Measurements from ENCODE around the gene TRA2B. TPM values are rescaled to one million over a fixed set of nuclear protein-coding genes. Genes with fewer than 3 reads are reported as not detected.

TRA2B gene
- total and polyA plus RNA-seq, 7 experiments from 2014 or later = 182 to 673 (median 216) TPM

DNA sequence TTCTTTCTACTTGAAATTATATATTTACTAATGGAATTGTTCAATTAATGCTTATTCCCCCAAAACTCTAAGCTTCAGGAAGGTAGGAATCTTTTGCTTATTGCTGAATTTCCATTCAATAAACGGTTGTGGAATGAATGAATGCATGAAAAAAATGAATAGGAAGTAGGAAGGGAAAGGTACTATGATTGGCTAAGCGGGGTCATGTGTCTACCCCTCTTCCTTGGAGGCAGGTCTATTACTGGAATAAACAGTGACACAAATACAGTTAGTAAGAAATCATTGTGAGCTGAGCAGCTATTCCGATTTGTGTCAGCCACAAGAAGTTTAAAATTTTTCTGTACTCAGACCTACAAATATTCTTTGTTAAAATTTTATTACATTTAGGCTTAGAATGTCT is 10.5 kb upstream of the TRA2B start:
- Mint-ChIP-seq H3K27ac (no peak overlapping the region), H3K4me3 (no peak overlapping the region), H3K27me3 (peaks cover 0 to 36% (median 15%) of the 10 kb centered on the region in 5 donors), H3K9me3 (no peaks in the 10 kb centered on the region), H3K4me1 (peaks cover 3 to 8% (median 6%) of the 10 kb centered on the region in 7 donors), H3K36me3 (no peaks in the 10 kb centered on the region)
- POLR2A ChIA-PET = no interaction called here
- ATAC-seq (no peak), DNase-seq (no peak)
- Histone ChIP-seq H3K36me3 (ENCODE audit: control insufficient read depth in 2 of 3, insufficient read depth in 3 of 3, low read length in 3 of 3) (no peaks in the 10 kb centered on the region), H3K9me3 (ENCODE audit: control insufficient read depth in 2 of 3, low read length in 3 of 3) (no peaks in the 10 kb centered on the region), H3K27ac (ENCODE audit: low read depth, low read length) (no peak overlapping the region), H3K4me1 (ENCODE audit: control insufficient read depth in 2 of 2, insufficient read depth in 2 of 2, low read length in 2 of 2) (peaks cover 2% of the 10 kb centered on the region in 2 donors), H3K4me3 (ENCODE audit: low read length) (no peak overlapping the region), H3K27me3 (ENCODE audit: control insufficient read depth in 2 of 2, insufficient read depth in 2 of 2, low read length in 2 of 2) (no peaks in the 10 kb centered on the region)
- CTCF ChIA-PET = no interaction called here
- intact Hi-C loops (cut with micrococcal nuclease) = no loop called here

DNA sequence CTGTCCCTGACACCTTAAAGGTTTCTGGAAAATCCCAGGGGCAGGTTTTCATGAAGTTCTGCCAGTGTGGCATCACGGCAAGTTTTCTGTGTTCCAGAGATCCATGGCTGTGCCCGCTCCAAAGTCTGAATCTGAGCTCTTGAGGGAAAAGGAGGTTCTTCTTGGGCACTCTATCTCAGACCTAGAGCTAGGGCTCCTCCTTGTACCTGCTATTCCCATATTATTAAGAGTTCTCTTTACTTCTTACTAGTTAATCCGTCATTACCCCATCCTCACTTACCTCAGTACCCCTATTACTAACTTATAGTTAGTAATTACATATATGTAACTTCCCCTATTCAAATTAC is 5.9 kb upstream of the TRA2B start:
- H3K4me1 ChIP-seq (ENCODE audit: control insufficient read depth in 2 of 2, insufficient read depth in 2 of 2, low read length in 2 of 2) = peaks cover 4 to 7% of the 10 kb centered on the region in 2 donors
- H3K27ac Mint-ChIP-seq = peak overlapping the region in 3 of 9 donors; percentile 61 to 86 (median 74)
- no peak overlapping the region for H3K27ac ChIP-seq (ENCODE audit: low read depth, low read length)
- H3K36me3 ChIP-seq (ENCODE audit: control insufficient read depth in 2 of 3, insufficient read depth in 3 of 3, low read length in 3 of 3) = no peaks in the 10 kb centered on the region
- no peaks in the 10 kb centered on the region for H3K9me3 Mint-ChIP-seq
- ATAC-seq (peak; percentile 9), DNase-seq (no peak)
- H3K4me1 Mint-ChIP-seq = peaks cover 10 to 23% (median 16%) of the 10 kb centered on the region in 7 donors
- H3K9me3 ChIP-seq (ENCODE audit: control insufficient read depth in 2 of 3, low read length in 3 of 3) = no peaks in the 10 kb centered on the region
- H3K4me3 ChIP-seq (ENCODE audit: low read length) = no peak overlapping the region
- H3K27me3 ChIP-seq (ENCODE audit: control insufficient read depth in 2 of 2, insufficient read depth in 2 of 2, low read length in 2 of 2) = no peaks in the 10 kb centered on the region
- ChIA-PET CTCF (interaction anchor here (0.6 to 2.5 kb wide), 20 partner anchors 9 to 673 kb away, joined by 3 to 18 read pairs (median 8); no protein-coding TSS in a partner anchor), POLR2A (interaction anchor here (0.8 to 1.8 kb wide), 9 partner anchors 10 to 840 kb away, joined by 3 to 8 read pairs (median 4); partner anchors contain the start of genes DNAJB11 and EIF4A2)
- H3K36me3 Mint-ChIP-seq = peaks cover 0 to 4% (median 0%) of the 10 kb centered on the region in 5 donors
- H3K4me3 Mint-ChIP-seq = peak overlapping the region in 6 of 10 donors; percentile 9 to 76 (median 64)
- intact Hi-C loops (cut with micrococcal nuclease) = loop anchor here (1.0 to 2.0 kb wide), 4 partner anchors 17 to 863 kb away; partner anchors contain the start of gene RFC4 (in 1 of the 2)
- peaks cover 0 to 26% (median 8%) of the 10 kb centered on the region in 5 donors for H3K27me3 Mint-ChIP-seq

DNA sequence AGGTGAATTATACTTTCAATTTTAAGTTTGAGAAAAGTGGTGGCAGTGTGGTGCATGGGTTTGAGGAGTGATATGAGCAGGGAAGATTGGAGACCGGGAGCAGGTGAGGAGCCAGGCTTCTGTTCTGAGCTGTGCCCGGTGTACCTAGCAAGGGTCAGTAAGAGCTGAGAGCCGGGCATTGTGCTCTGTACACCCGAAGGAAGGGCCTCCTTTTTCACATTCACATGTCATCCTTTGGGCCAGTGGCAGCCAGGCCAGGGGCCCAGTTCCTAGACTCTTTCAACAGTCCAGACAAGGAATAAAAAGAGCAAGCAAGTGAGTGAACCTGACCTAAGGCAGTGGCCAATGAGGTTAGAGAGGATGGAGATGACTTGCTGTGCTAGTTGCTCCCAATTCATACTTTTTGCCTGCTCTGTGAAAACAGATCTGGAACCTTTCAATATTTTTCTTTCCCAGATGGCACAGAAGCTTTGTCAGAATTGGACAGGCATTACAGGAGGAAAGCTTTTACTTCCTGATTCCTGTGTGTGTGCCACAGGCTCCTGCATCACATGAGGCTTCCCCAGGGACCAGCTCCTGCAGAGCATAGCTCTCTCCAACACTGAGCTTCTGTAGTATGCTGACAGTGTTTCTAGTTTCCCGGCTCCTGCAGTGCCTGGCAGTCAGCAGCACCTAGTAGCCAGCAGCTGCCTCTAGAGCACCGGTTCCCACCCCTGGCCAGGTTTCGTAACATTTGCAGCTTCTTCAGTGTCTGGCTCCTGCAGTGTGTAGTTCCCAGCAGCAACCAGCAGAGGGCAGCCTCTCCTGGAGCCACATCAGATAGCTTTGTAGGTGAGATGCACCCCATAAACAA is 5.3 kb upstream of the TRA2B start:
- Mint-ChIP-seq H3K4me3 (peak overlapping the region; percentile 9 to 76 (median 61)), H3K9me3 (peaks cover 0 to 3% (median 0%) of the 10 kb centered on the region in 11 donors), H3K4me1 (peaks cover 11 to 26% (median 19%) of the 10 kb centered on the region in 7 donors), H3K27ac (peak overlapping the region in 6 of 9 donors; percentile 55 to 87 (median 68)), H3K36me3 (peaks cover 0 to 6% (median 0%) of the 10 kb centered on the region in 5 donors), H3K27me3 (peaks cover 0 to 24% (median 8%) of the 10 kb centered on the region in 5 donors)
- intact Hi-C loops (cut with micrococcal nuclease) = loop anchor here (1.0 to 2.0 kb wide), 4 partner anchors 18 to 864 kb away; partner anchors contain the start of gene RFC4 (in 1 of the 2)
- no peaks in the 10 kb centered on the region for H3K9me3 ChIP-seq (ENCODE audit: control insufficient read depth in 2 of 3, low read length in 3 of 3)
- CTCF ChIA-PET = interaction anchor here (0.6 to 2.5 kb wide), 23 partner anchors 9 to 674 kb away, joined by 3 to 18 read pairs (median 7); partner anchors contain the start of genes DNAJB11 and SENP2
- POLR2A ChIA-PET = interaction anchor here (0.8 to 1.8 kb wide), 10 partner anchors 9 to 864 kb away, joined by 3 to 8 read pairs (median 4); partner anchors contain the start of genes DNAJB11 and EIF4A2
- H3K36me3 ChIP-seq (ENCODE audit: control insufficient read depth in 2 of 3, insufficient read depth in 3 of 3, low read length in 3 of 3) = no peaks in the 10 kb centered on the region
- ATAC-seq = peak; percentile 100
- H3K27me3 ChIP-seq (ENCODE audit: control insufficient read depth in 2 of 2, insufficient read depth in 2 of 2, low read length in 2 of 2) = no peaks in the 10 kb centered on the region
- H3K4me1 ChIP-seq (ENCODE audit: control insufficient read depth in 2 of 2, insufficient read depth in 2 of 2, low read length in 2 of 2) = peaks cover 7 to 10% of the 10 kb centered on the region in 2 donors
- peak; percentile 72 to 88 (median 82) for DNase-seq
- H3K4me3 ChIP-seq (ENCODE audit: low read length) = peak overlapping the region; percentile 26
- H3K27ac ChIP-seq (ENCODE audit: low read depth, low read length) = no peak overlapping the region

GRCh38 chr3:185942396-185942795 is 4.6 kb upstream of the TRA2B start:
- Mint-ChIP-seq H3K4me1 (peaks cover 11 to 31% (median 21%) of the 10 kb centered on the region in 7 donors), H3K4me3 (peak overlapping the region in 5 of 10 donors; percentile 3 to 76 (median 17)), H3K36me3 (peaks cover 0 to 12% (median 0%) of the 10 kb centered on the region in 5 donors), H3K9me3 (peaks cover 0 to 10% (median 0%) of the 10 kb centered on the region in 11 donors), H3K27ac (peak overlapping the region in 1 of 9 donors; percentile 74), H3K27me3 (peaks cover 0 to 27% (median 8%) of the 10 kb centered on the region in 5 donors)
- Histone ChIP-seq H3K27ac (ENCODE audit: low read depth, low read length) (no peak overlapping the region), H3K9me3 (ENCODE audit: control insufficient read depth in 2 of 3, low read length in 3 of 3) (no peaks in the 10 kb centered on the region), H3K27me3 (ENCODE audit: control insufficient read depth in 2 of 2, insufficient read depth in 2 of 2, low read length in 2 of 2) (no peaks in the 10 kb centered on the region), H3K4me3 (ENCODE audit: low read length) (no peak overlapping the region), H3K36me3 (ENCODE audit: control insufficient read depth in 2 of 3, insufficient read depth in 3 of 3, low read length in 3 of 3) (peaks cover 0 to 4% (median 0%) of the 10 kb centered on the region in 3 experiments), H3K4me1 (ENCODE audit: control insufficient read depth in 2 of 2, insufficient read depth in 2 of 2, low read length in 2 of 2) (peaks cover 8 to 11% of the 10 kb centered on the region in 2 donors)
- CTCF ChIA-PET = interaction anchor here (0.6 to 2.5 kb wide), 11 partner anchors 10 to 598 kb away, joined by 3 to 18 read pairs (median 9); partner anchors contain the start of gene SENP2
- ATAC-seq = no peak
- POLR2A ChIA-PET = interaction anchor here (1.2 to 1.8 kb wide), 4 partner anchors 8 to 865 kb away, joined by 3 to 6 read pairs (median 5); partner anchors contain the start of gene EIF4A2
- intact Hi-C loops (cut with micrococcal nuclease) = loop anchor here in 1 of 2 donors (2.0 kb wide), 2 partner anchors 18 to 864 kb away; partner anchors contain the start of gene RFC4
- no peak for DNase-seq

DNA sequence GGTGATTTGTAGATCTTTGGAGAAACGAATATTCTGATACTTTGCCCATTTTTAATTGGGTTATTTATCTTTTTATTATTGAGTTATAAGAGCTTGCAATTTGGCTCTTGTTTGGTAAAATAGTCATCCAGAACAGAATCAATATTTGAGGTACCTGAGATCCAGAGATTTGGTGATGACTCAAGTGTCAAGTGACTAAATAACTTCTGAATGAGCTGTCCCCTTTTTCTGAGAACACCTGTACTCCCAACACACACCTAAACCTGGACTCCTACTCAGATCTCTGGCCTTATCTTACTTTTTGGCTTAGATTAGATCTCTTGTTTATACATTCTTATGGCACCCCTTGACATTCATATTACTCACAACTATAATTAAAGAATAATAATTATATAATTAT is 3.1 kb upstream of the TRA2B start:
- DNase-seq = no peak
- Histone ChIP-seq H3K36me3 (ENCODE audit: control insufficient read depth in 2 of 3, insufficient read depth in 3 of 3, low read length in 3 of 3) (peaks cover 0 to 12% (median 0%) of the 10 kb centered on the region in 3 experiments), H3K9me3 (ENCODE audit: control insufficient read depth in 2 of 3, low read length in 3 of 3) (no peaks in the 10 kb centered on the region), H3K27ac (ENCODE audit: low read depth, low read length) (no peak overlapping the region), H3K27me3 (ENCODE audit: control insufficient read depth in 2 of 2, insufficient read depth in 2 of 2, low read length in 2 of 2) (no peaks in the 10 kb centered on the region), H3K4me3 (ENCODE audit: low read length) (no peak overlapping the region), H3K4me1 (ENCODE audit: control insufficient read depth in 2 of 2, insufficient read depth in 2 of 2, low read length in 2 of 2) (peaks cover 8 to 11% of the 10 kb centered on the region in 2 donors)
- intact Hi-C loops (cut with micrococcal nuclease) = no loop called here
- no peak for ATAC-seq
- no peak overlapping the region for H3K4me3 Mint-ChIP-seq
- peaks cover 0 to 21% (median 0%) of the 10 kb centered on the region in 5 donors for H3K36me3 Mint-ChIP-seq
- peaks cover 0 to 14% (median 0%) of the 10 kb centered on the region in 11 donors for H3K9me3 Mint-ChIP-seq
- POLR2A ChIA-PET = no interaction called here
- H3K27ac Mint-ChIP-seq = no peak overlapping the region
- peaks cover 11 to 32% (median 21%) of the 10 kb centered on the region in 7 donors for H3K4me1 Mint-ChIP-seq
- H3K27me3 Mint-ChIP-seq = peaks cover 0 to 16% (median 0%) of the 10 kb centered on the region in 5 donors
- CTCF ChIA-PET = interaction anchor here (0.6 kb wide), 1 partner anchor 649 kb away, joined by 3 read pairs; no protein-coding TSS in a partner anchor

- POLR2A ChIA-PET = no interaction called here
These were observed 1.9 kb upstream of the TRA2B start for GRCh38 chr3:185939721-185940120.

More at GRCh38 chr3:185939721-185940120, 1.9 kb upstream of the TRA2B start:
- Histone ChIP-seq H3K4me1 (ENCODE audit: control insufficient read depth in 2 of 2, insufficient read depth in 2 of 2, low read length in 2 of 2) (peaks cover 11 to 12% of the 10 kb centered on the region in 2 donors), H3K4me3 (ENCODE audit: low read length) (no peak overlapping the region), H3K36me3 (ENCODE audit: control insufficient read depth in 2 of 3, insufficient read depth in 3 of 3, low read length in 3 of 3) (peaks cover 0 to 12% (median 0%) of the 10 kb centered on the region in 3 experiments), H3K27me3 (ENCODE audit: control insufficient read depth in 2 of 2, insufficient read depth in 2 of 2, low read length in 2 of 2) (no peaks in the 10 kb centered on the region), H3K9me3 (ENCODE audit: control insufficient read depth in 2 of 3, low read length in 3 of 3) (no peaks in the 10 kb centered on the region), H3K27ac (ENCODE audit: low read depth, low read length) (no peak overlapping the region)
- H3K4me1 Mint-ChIP-seq = peaks cover 24 to 44% (median 33%) of the 10 kb centered on the region in 7 donors
- H3K36me3 Mint-ChIP-seq = peaks cover 0 to 32% (median 3%) of the 10 kb centered on the region in 5 donors
- peak overlapping the region in 4 of 9 donors; percentile 37 to 72 (median 43) for H3K27ac Mint-ChIP-seq
- H3K9me3 Mint-ChIP-seq = peaks cover 0 to 14% (median 0%) of the 10 kb centered on the region in 11 donors
- intact Hi-C loops (cut with micrococcal nuclease) = loop anchor here (2.0 to 10.0 kb wide), 13 partner anchors 115 to 1803 kb away; partner anchors contain the start of genes ETV5 (in 2 of the 2), RPL39L (in 2 of the 2), CLCN2 (in 1 of the 2) and IGF2BP2 (in 1 of the 2)
- CTCF ChIA-PET = no interaction called here
- H3K27me3 Mint-ChIP-seq = peaks cover 0 to 16% (median 0%) of the 10 kb centered on the region in 5 donors
- ATAC-seq (no peak), DNase-seq (no peak)
- peak overlapping the region in 6 of 10 donors; percentile 13 to 66 (median 22) for H3K4me3 Mint-ChIP-seq
